Neuronal stem cell (in vitro differentiated cells): ENCODE measurements around the gene FRS3.
A peak's percentile ranks its signal among the peaks of the same experiment; 100 is the strongest.

Source experiments
- DNase-seq: peaks from one replicate; pipeline ENCODE4 v3.0.0-alpha.2; 2013; ENCODE audit warnings: low spot score
- H2AFZ ChIP-seq: one replicate; pipeline ENCODE4 v1.6.1; 2013; ENCODE audit warnings: mild to moderate bottlenecking, low read length, inconsistent platforms
- H2AK5ac ChIP-seq: 2 replicates; pipeline ENCODE4 v1.6.1; 2013; ENCODE audit warnings: low read depth, mild to moderate bottlenecking, inconsistent platforms, low read length, moderate library complexity, mixed read lengths
- H2BK120ac ChIP-seq: 2 replicates; pipeline ENCODE4 v1.6.1; 2013; ENCODE audit warnings: low read depth, mild to moderate bottlenecking, inconsistent platforms, low read length, moderate library complexity, mixed read lengths
- H2BK12ac ChIP-seq: one replicate; pipeline ENCODE4 v1.6.1; 2013; ENCODE audit warnings: low read length, inconsistent platforms
- H2BK15ac ChIP-seq: 2 replicates; pipeline ENCODE4 v1.6.1; 2013; ENCODE audit warnings: mild to moderate bottlenecking, low read length, inconsistent platforms, mixed read lengths
- H2BK5ac ChIP-seq: one replicate; pipeline ENCODE4 v1.6.1; 2013; ENCODE audit warnings: inconsistent platforms, mild to moderate bottlenecking, low read length, moderate library complexity
- H3K14ac ChIP-seq: one replicate; pipeline ENCODE4 v1.6.1; 2013; ENCODE audit warnings: low read length, inconsistent platforms
- H3K18ac ChIP-seq: 2 replicates; pipeline ENCODE4 v1.6.1; 2013; ENCODE audit warnings: low read length, inconsistent platforms
- H3K23ac ChIP-seq: 2 replicates; pipeline ENCODE4 v1.6.1; 2013; ENCODE audit warnings: low read depth, mild to moderate bottlenecking, mixed read lengths, low read length, inconsistent platforms; ENCODE audit not compliant: poor library complexity
- H3K27ac ChIP-seq: replicated peaks from 3 replicates; pipeline ENCODE4 v1.5.1; 2013; ENCODE audit warnings: low read length, inconsistent platforms
- H3K27me3 ChIP-seq, 3 experiments: 2 replicates each; pipeline ENCODE4 v1.6.1; 2013; ENCODE audit warnings: low read length in 3 of 3, mild to moderate bottlenecking in 2 of 3, inconsistent platforms in 1 of 3, low read depth in 1 of 3, mixed read lengths in 1 of 3, moderate library complexity in 1 of 3; ENCODE audit not compliant: control insufficient read depth in 3 of 3, insufficient read depth in 3 of 3
- H3K36me3 ChIP-seq, 2 donors: replicated peaks in 1 of 2; 2 replicates each; pipeline ENCODE4 v1.6.1; 2013; ENCODE audit warnings: low read length in 2 of 2; ENCODE audit not compliant: control insufficient read depth in 2 of 2, insufficient read depth in 2 of 2
- H3K4ac ChIP-seq: 2 replicates; pipeline ENCODE4 v1.6.1; 2013; ENCODE audit warnings: inconsistent platforms, mild to moderate bottlenecking, low read length, moderate library complexity
- H3K4me1 ChIP-seq, 2 donors: 1 replicate in 1 of 2; 2 replicates in 1 of 2; pipeline ENCODE4 v1.6.1; 2013; ENCODE audit warnings: low read length in 2 of 2, low read depth in 1 of 2; ENCODE audit not compliant: control insufficient read depth in 2 of 2, insufficient read depth in 1 of 2
- H3K4me2 ChIP-seq: one replicate; pipeline ENCODE4 v1.6.1; 2013; ENCODE audit warnings: mild to moderate bottlenecking, low read length, inconsistent platforms; ENCODE audit not compliant: insufficient read depth, poor library complexity, severe bottlenecking
- H3K4me3 ChIP-seq, 2 donors: 2 replicates each; pipeline ENCODE4 v1.5.1; 2013; ENCODE audit warnings: low read length in 2 of 2, mild to moderate bottlenecking in 2 of 2, inconsistent platforms in 1 of 2, moderate library complexity in 1 of 2
- H3K79me1 ChIP-seq: one replicate; pipeline ENCODE4 v1.6.1; 2013; ENCODE audit warnings: low read depth, mild to moderate bottlenecking, inconsistent platforms, low read length, moderate library complexity
- H3K9ac ChIP-seq: one replicate; pipeline ENCODE4 v1.6.1; 2013; ENCODE audit warnings: mild to moderate bottlenecking, low read depth, low read length, inconsistent platforms; ENCODE audit not compliant: poor library complexity
- H3K9me3 ChIP-seq, 2 donors: replicated peaks in 1 of 2; 2 replicates each; pipeline versions ENCODE3 to v1.6.1; 2013; ENCODE audit warnings: low read length in 2 of 2, mild to moderate bottlenecking in 2 of 2, inconsistent platforms in 1 of 2, low read depth in 1 of 2, mixed read lengths in 1 of 2, moderate library complexity in 1 of 2; ENCODE audit not compliant: control insufficient read depth in 2 of 2, insufficient read depth in 1 of 2
- H4K8ac ChIP-seq: one replicate; pipeline ENCODE4 v1.6.1; 2013; ENCODE audit warnings: low read depth, mild to moderate bottlenecking, inconsistent platforms, low read length, moderate library complexity
- H4K91ac ChIP-seq: one replicate; pipeline ENCODE4 v1.6.1; 2013; ENCODE audit warnings: low read length, low read depth, mild to moderate bottlenecking, inconsistent platforms; ENCODE audit not compliant: poor library complexity
- WGBS, 2 donors: extraction: QIAGEN DNeasy Blood & Tissue Kit; methylation state at CpG; one replicate each; pipeline ENCODE4 v1.1.7; 2013; ENCODE audit warnings: missing lambda C conversion rate in 2 of 2, mixed read lengths in 1 of 2; ENCODE audit not compliant: insufficient read length in 2 of 2, insufficient replicate concordance in 1 of 2; ENCODE audit errors: extremely low coverage in 2 of 2; 5-methylcytosine and 5-hydroxymethylcytosine counted together

The FRS3 gene

GRCh38 chr6:41799559-41799911, 19.8 kb upstream of the FRS3 start:
- Histone ChIP-seq H2BK120ac (no peak overlapping the region), H3K4me3 (peak overlapping the region in 1 of 2 donors; percentile 39), H2AFZ (no peak overlapping the region), H2BK12ac (no peak overlapping the region), H3K14ac (no peak overlapping the region), H3K36me3 (peaks cover 37 to 87% of the 10 kb centered on the region in 2 donors), H2BK5ac (no peak overlapping the region), H3K9ac (no peak overlapping the region), H3K9me3 (no peaks in the 10 kb centered on the region), H2BK15ac (no peak overlapping the region), H3K79me1 (peaks cover 5% of the 10 kb centered on the region), H3K4me1 (no peaks in the 10 kb centered on the region), H3K4me2 (no peak overlapping the region), H3K18ac (no peak overlapping the region), H3K27ac (no peak overlapping the region), H2AK5ac (no peak overlapping the region), H4K91ac (no peak overlapping the region), H3K23ac (no peak overlapping the region), H4K8ac (no peak overlapping the region), H3K4ac (no peak overlapping the region), H3K27me3 (no peaks in the 10 kb centered on the region)
- WGBS, 2 donors, result no CpG with 5 or more reads among the region's 2 CpGs
- no peak for DNase-seq

GRCh38 chr6:41798901-41799558, 19.3 kb upstream of the FRS3 start:
- Histone ChIP-seq H3K4me3 (no peak overlapping the region), H3K23ac (no peak overlapping the region), H3K18ac (no peak overlapping the region), H3K4me1 (no peaks in the 10 kb centered on the region), H3K79me1 (peaks cover 2% of the 10 kb centered on the region), H2BK12ac (no peak overlapping the region), H3K4me2 (no peak overlapping the region), H3K9me3 (no peaks in the 10 kb centered on the region), H4K91ac (no peak overlapping the region), H2BK15ac (no peak overlapping the region), H4K8ac (no peak overlapping the region), H3K27ac (no peak overlapping the region), H2AK5ac (no peak overlapping the region), H2BK5ac (no peak overlapping the region), H2BK120ac (no peak overlapping the region), H2AFZ (no peak overlapping the region), H3K14ac (no peak overlapping the region), H3K9ac (no peak overlapping the region), H3K36me3 (peaks cover 33 to 87% of the 10 kb centered on the region in 2 donors), H3K4ac (no peak overlapping the region), H3K27me3 (no peaks in the 10 kb centered on the region)
- whole genome bisulfite sequencing, 2 donors, result no CpG with 5 or more reads among the region's 7 CpGs
- no peak for DNase-seq

GRCh38 chr6:41796474-41796873, 16.8 kb upstream of the FRS3 start:
- H3K4me1 ChIP-seq, result no peaks in the 10 kb centered on the region
- H4K91ac ChIP-seq, result no peak overlapping the region
- H2BK15ac ChIP-seq, result no peak overlapping the region
- H3K36me3 ChIP-seq, result peaks cover 29 to 92% of the 10 kb centered on the region in 2 donors
- WGBS, 2 donors, result no CpG with 5 or more reads among the region's 2 CpGs
- no peak overlapping the region for H3K9ac ChIP-seq
- H4K8ac ChIP-seq, result no peak overlapping the region
- no peak overlapping the region for H2BK12ac ChIP-seq
- H3K23ac ChIP-seq, result no peak overlapping the region
- H3K4ac ChIP-seq, result no peak overlapping the region
- no peak overlapping the region for H3K14ac ChIP-seq
- no peak overlapping the region for H2AK5ac ChIP-seq
- no peak overlapping the region for H3K4me3 ChIP-seq
- H2AFZ ChIP-seq, result no peak overlapping the region
- no peak overlapping the region for H3K27ac ChIP-seq
- H3K18ac ChIP-seq, result no peak overlapping the region
- no peak for DNase-seq
- H3K27me3 ChIP-seq, result no peaks in the 10 kb centered on the region
- no peak overlapping the region for H2BK120ac ChIP-seq
- no peaks in the 10 kb centered on the region for H3K9me3 ChIP-seq
- no peak overlapping the region for H3K4me2 ChIP-seq
- no peaks in the 10 kb centered on the region for H3K79me1 ChIP-seq
- H2BK5ac ChIP-seq, result no peak overlapping the region

DNA sequence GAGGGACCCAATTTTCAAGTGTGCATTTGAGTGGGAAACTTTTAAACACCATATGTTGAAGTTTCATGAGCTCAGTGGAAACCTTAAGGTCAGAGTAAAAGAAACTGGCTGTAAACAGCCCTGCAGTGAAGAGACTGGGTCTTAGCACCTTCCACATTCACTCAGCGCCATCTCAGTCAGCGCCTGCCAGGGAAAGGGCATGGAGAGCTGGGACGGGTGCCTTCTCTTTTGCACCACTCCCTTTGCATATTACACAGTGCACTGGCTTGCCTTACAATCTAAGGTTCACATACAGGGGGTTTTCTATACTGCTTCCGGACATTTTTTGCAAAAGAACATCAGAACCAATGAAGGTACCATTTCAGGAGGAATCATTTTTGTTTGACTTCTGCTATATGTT, 12.3 kb upstream of the FRS3 start:
- Histone ChIP-seq H4K91ac (no peak overlapping the region), H3K27me3 (no peaks in the 10 kb centered on the region), H2BK120ac (no peak overlapping the region), H3K23ac (no peak overlapping the region), H2BK15ac (no peak overlapping the region), H4K8ac (no peak overlapping the region), H3K27ac (no peak overlapping the region), H3K79me1 (no peaks in the 10 kb centered on the region), H3K14ac (no peak overlapping the region), H2AFZ (no peak overlapping the region), H3K4me3 (no peak overlapping the region), H2BK12ac (no peak overlapping the region), H3K4me2 (no peak overlapping the region), H2BK5ac (no peak overlapping the region), H3K4me1 (no peaks in the 10 kb centered on the region), H3K4ac (no peak overlapping the region), H3K36me3 (peaks cover 24 to 76% of the 10 kb centered on the region in 2 donors), H3K9me3 (no peaks in the 10 kb centered on the region), H2AK5ac (no peak overlapping the region), H3K18ac (no peak overlapping the region), H3K9ac (no peak overlapping the region)
- no peak for DNase-seq
- WGBS, 2 donors, result no CpG with 5 or more reads among the region's 4 CpGs
